Uterus (tissue), 4 donors: Measurements from ENCODE around the gene SPATA31C1. TPM values are rescaled to one million over a fixed set of nuclear protein-coding genes. Genes with fewer than 3 reads are reported as not detected.
"Not testable (repeated sequence)": the region's sequence is repeated elsewhere in the genome, so short reads cannot be mapped to it uniquely, and the experiment has no call there.

Experiments used
- DNase-seq, 2 donors: peaks; one replicate each; pipeline ENCODE4 v3.0.0-alpha.2; 2019 to 2020
- H3K27ac ChIP-seq, 2 donors: fragments of 200-600 bp; sonication (generic); 1 replicate in 1 of 2; 2 replicates in 1 of 2; pipeline ENCODE4 v1.5.1; 2016 to 2018
- H3K27me3 ChIP-seq, 2 donors: fragments of 200-600 bp; sonication (generic); one replicate each; pipeline ENCODE4 v1.5.1; 2018 to 2019; ENCODE audit warnings: control low read depth in 1 of 2
- H3K36me3 ChIP-seq, 2 donors: fragments of 200-600 bp; sonication (generic); one replicate each; pipeline ENCODE4 v1.5.1; 2019; ENCODE audit warnings: control low read depth in 1 of 2
- H3K4me1 ChIP-seq, 2 donors: fragments of 200-600 bp; sonication (generic); one replicate each; pipeline ENCODE4 v1.5.1; 2018 to 2019; ENCODE audit warnings: control low read depth in 1 of 2
- H3K4me3 ChIP-seq, 2 donors: fragments of 200-600 bp; sonication (generic); 1 replicate in 1 of 2; 2 replicates in 1 of 2; pipeline ENCODE4 v1.5.1; 2018 to 2019; ENCODE audit warnings: mild to moderate bottlenecking in 1 of 2
- H3K9me3 ChIP-seq, 2 donors: fragments of 200-600 bp; sonication (generic); one replicate each; pipeline ENCODE4 v1.5.1; 2019; ENCODE audit warnings: control low read depth in 1 of 2
- POLR2A ChIP-seq, 2 donors: fragments of 450-650 bp; IDR thresholded peaks; one replicate each; pipeline ENCODE4 v1.6.1; 2016; ENCODE audit warnings: antibody characterized with exemption in 2 of 2, mild to moderate bottlenecking in 1 of 2, moderate library complexity in 1 of 2
- intact Hi-C: fragments of 100-400 bp; cut with DNase I; formaldehyde crosslinking; loops from one replicate; pipeline ENCODE4 v1.15.1; 2023; ENCODE audit warnings: low total_unique reads
- total RNA-seq, 4 donors: library from RNA; depleted of rRNA in 3 of 4; stranded (reverse); fragments of >200 nt in 3 of 4; gene quantifications; one replicate each; pipeline versions ENCODE4 v1.1.0 to v1.2.4, GENCODE V29; 2014 to 2023
- TF ChIP-seq, protein P1 (sequence below), 4 experiments: fragments of 200-600 bp in 2 of 4; fragments of 450-650 bp in 2 of 4; sonication (generic) in 2 of 4; IDR thresholded peaks; one replicate each; pipeline ENCODE4 v1.5.1; 2016 to 2019; ENCODE audit warnings: antibody characterized with exemption in 4 of 4, mild to moderate bottlenecking in 2 of 4, moderate library complexity in 1 of 4
- donor health status: DM: yes; HTN: yes; CAD: no.

The SPATA31C1 gene
- total RNA-seq, 4 donors from 2014 or later: 0.21 TPM; not detected in 3

DNA sequence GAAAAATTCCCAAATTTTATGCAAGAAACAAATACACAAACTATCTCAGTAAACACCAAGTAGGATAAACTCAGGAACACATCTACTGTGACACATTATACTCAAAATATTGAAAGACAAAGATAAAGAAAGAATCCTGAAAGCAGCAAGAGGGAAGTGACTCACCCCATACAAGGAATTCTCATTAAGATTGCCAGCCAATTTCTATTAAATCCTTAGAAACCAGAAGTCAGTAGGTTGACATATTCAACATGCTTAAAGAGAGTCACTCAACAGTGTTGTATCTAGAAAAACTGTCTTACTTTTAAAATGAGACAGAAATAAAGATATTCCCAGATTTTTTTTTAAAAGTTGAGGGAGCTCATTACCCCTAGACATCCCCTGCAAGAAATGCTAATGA lies 19.6 kb upstream of the SPATA31C1 start:
- H3K36me3 ChIP-seq: no peaks in the 10 kb centered on the region
- DNase-seq: no peak
- intact Hi-C loops: no loop called here
- no peak overlapping the region for H3K27ac ChIP-seq
- H3K9me3 ChIP-seq: no peaks in the 10 kb centered on the region
- TF ChIP-seq, protein P1, sequence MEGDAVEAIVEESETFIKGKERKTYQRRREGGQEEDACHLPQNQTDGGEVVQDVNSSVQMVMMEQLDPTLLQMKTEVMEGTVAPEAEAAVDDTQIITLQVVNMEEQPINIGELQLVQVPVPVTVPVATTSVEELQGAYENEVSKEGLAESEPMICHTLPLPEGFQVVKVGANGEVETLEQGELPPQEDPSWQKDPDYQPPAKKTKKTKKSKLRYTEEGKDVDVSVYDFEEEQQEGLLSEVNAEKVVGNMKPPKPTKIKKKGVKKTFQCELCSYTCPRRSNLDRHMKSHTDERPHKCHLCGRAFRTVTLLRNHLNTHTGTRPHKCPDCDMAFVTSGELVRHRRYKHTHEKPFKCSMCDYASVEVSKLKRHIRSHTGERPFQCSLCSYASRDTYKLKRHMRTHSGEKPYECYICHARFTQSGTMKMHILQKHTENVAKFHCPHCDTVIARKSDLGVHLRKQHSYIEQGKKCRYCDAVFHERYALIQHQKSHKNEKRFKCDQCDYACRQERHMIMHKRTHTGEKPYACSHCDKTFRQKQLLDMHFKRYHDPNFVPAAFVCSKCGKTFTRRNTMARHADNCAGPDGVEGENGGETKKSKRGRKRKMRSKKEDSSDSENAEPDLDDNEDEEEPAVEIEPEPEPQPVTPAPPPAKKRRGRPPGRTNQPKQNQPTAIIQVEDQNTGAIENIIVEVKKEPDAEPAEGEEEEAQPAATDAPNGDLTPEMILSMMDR (IDR thresholded peaks at IDR 0.05): no peak
- TF ChIP-seq POLR2A (IDR thresholded peaks at IDR 0.05): no peak
- H3K27me3 ChIP-seq: no peaks in the 10 kb centered on the region
- H3K4me1 ChIP-seq: no peaks in the 10 kb centered on the region
- no peak overlapping the region for H3K4me3 ChIP-seq

GRCh38 chr9:87902371-87902770 lies 15.4 kb upstream of the SPATA31C1 start:
- H3K9me3 ChIP-seq, H3K4me3 ChIP-seq, DNase-seq, intact Hi-C loops, H3K36me3 ChIP-seq, H3K27me3 ChIP-seq, H3K4me1 ChIP-seq, H3K27ac ChIP-seq: not testable (repeated sequence)

DNA sequence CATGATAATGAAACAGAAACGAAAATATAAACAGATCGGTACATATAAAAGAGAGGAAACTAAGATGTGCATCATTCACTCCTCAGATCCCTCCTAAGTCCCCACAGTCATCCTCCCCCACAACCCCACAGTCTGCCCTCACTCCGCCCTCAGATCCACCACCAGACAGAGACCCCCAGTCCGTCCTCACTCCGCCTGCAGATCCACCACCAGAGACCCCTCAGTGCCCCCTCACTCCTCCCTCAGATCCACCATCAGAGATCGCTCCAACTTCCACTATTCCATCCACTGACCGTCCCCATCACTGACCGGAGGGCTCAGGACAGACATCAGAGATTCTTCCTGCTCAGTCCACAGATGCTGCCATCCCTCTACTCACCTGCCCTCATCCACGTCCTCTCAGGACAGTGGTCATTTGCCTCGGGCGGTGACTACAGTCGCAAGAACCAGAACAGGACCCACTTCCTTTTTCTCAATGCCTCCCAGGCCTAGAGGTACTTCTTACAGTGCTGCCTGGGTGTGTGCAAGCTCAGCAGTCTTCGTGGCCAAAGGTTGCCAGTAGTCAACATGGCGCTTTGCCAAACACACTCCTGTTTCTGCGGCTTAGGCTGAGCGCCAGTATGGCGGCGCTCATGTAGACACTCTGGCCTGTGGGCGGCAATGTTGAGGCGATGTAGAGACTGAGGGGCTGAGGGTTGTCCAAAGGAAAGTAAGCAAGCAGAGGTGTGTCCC lies 8.3 kb upstream of the SPATA31C1 start:
- no peak for TF ChIP-seq POLR2A (IDR thresholded peaks at IDR 0.05)
- TF ChIP-seq, protein P1 (IDR thresholded peaks at IDR 0.05): no peak
- no peak for DNase-seq
- no peak overlapping the region for H3K4me3 ChIP-seq
- intact Hi-C loops: no loop called here
- no peaks in the 10 kb centered on the region for H3K36me3 ChIP-seq
- no peaks in the 10 kb centered on the region for H3K4me1 ChIP-seq
- no peak overlapping the region for H3K27ac ChIP-seq
- H3K27me3 ChIP-seq: no peaks in the 10 kb centered on the region
- H3K9me3 ChIP-seq: no peaks in the 10 kb centered on the region

GRCh38 chr9:87910821-87911220 lies 6.9 kb upstream of the SPATA31C1 start:
- H3K36me3 ChIP-seq: no peaks in the 10 kb centered on the region
- no peak overlapping the region for H3K27ac ChIP-seq
- H3K27me3 ChIP-seq: no peaks in the 10 kb centered on the region
- no peak overlapping the region for H3K4me3 ChIP-seq
- DNase-seq: no peak
- TF ChIP-seq, protein P1 (IDR thresholded peaks at IDR 0.05): no peak
- no peak for TF ChIP-seq POLR2A (IDR thresholded peaks at IDR 0.05)
- intact Hi-C loops: no loop called here
- no peaks in the 10 kb centered on the region for H3K4me1 ChIP-seq
- no peaks in the 10 kb centered on the region for H3K9me3 ChIP-seq

DNA sequence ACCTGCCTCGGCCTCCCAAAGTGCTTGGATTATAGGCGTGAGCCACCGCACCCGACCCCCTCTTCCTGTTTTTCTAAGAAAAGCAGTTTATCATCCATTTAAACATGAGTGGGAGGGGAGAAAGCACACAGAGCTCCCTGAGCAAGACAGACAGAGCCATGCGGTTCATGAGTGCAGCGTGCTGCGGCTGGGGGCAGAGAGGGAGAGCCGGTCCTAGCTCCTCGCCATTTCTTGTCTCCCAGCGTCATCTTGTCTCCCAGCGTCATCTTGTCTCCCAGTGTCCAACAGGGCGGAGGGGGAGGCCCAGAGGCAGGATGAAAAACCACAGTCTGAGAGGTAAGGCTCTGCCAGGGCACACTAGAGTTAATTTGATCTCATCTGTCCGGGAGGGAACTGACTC lies 1.3 kb downstream of the SPATA31C1 start:
- H3K9me3 ChIP-seq, H3K27ac ChIP-seq, H3K4me3 ChIP-seq, DNase-seq, H3K36me3 ChIP-seq, H3K27me3 ChIP-seq, H3K4me1 ChIP-seq, intact Hi-C loops: not testable (repeated sequence)

DNA sequence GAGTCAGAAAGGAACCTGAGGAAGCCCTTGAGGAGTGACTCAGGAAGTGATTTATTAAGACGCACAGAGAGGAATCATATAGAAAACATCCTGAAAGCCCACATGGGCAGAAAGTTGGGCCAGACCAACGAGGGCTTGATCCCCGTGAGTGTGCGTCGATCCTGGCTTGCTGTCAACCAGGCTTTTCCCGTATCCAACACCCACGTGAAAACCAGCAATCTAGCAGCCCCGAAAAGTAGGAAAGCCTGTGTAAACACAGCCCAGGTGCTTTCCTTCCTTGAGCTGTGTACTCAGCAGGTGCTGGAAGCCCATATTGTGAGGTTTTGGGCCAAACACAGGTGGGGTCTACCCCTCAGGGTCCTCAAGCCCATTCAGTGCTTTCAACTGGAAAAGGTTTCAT lies 3.8 kb downstream of the SPATA31C1 start:
- H3K9me3 ChIP-seq, intact Hi-C loops, H3K27me3 ChIP-seq, H3K27ac ChIP-seq, H3K36me3 ChIP-seq, DNase-seq, H3K4me3 ChIP-seq, H3K4me1 ChIP-seq: not testable (repeated sequence)

GRCh38 chr9:87923012-87923411 lies 5.2 kb downstream of the SPATA31C1 start:
- intact Hi-C loops, DNase-seq, H3K9me3 ChIP-seq, H3K4me1 ChIP-seq, H3K27ac ChIP-seq, H3K27me3 ChIP-seq, H3K4me3 ChIP-seq, H3K36me3 ChIP-seq: not testable (repeated sequence)

GRCh38 chr9:87924851-87925250 lies 7.1 kb downstream of the SPATA31C1 start:
- H3K4me3 ChIP-seq, H3K4me1 ChIP-seq, H3K27ac ChIP-seq, H3K27me3 ChIP-seq, H3K36me3 ChIP-seq, DNase-seq, intact Hi-C loops, H3K9me3 ChIP-seq: not testable (repeated sequence)

DNA sequence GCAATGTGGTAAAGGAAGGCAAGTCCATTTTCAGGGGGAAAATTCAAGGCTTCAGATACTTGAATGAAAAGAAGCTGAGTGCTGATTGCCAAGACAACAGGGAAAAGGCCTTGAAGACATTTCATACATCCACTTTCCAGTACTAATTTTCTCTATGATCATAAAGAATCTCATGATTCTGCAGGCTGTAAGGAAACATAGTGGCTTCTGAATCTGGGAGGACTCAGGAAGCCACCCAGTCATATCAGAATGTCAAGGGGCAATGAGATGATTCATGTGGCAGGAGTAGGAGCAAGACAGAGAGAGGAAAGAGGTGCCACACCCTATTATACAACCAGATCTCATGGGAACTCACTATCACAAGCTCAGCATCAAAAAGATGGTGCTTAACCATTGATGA lies 11.4 kb downstream of the SPATA31C1 start:
- H3K27ac ChIP-seq, intact Hi-C loops, H3K4me3 ChIP-seq, H3K9me3 ChIP-seq, DNase-seq, H3K36me3 ChIP-seq, H3K4me1 ChIP-seq, H3K27me3 ChIP-seq: not testable (repeated sequence)

DNA sequence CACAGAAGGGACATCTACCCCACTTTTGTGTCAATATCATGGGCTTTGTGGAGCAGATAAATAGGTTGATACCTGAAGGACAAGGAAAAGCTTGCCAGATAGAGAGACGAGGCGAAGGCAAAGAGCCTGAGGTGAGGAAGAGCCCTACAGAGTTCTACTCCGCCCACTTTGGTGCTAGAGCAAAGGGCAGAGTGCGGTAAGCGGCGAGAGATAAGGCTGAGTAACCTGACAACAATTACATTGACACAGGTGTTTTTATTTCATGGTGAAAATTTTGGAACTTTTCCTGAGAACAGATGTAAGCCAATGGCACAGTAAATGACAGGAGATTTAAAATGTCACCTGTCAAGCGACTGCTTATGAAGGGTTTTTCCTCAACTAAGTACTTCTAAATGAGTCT lies 16.7 kb downstream of the SPATA31C1 start:
- intact Hi-C loops, H3K4me3 ChIP-seq, H3K27me3 ChIP-seq, H3K4me1 ChIP-seq, DNase-seq, H3K36me3 ChIP-seq, H3K9me3 ChIP-seq, H3K27ac ChIP-seq: not testable (repeated sequence)

- intact Hi-C loops, H3K9me3 ChIP-seq, H3K4me1 ChIP-seq, H3K4me3 ChIP-seq, H3K27ac ChIP-seq, DNase-seq, H3K36me3 ChIP-seq, H3K27me3 ChIP-seq: not testable (repeated sequence)
Measured at GRCh38 chr9:87937352-87937751, 19.6 kb downstream of the SPATA31C1 start.
